RWPE2 (cell line): ENCODE data around the gene NRP2.
A peak's percentile ranks its signal among the peaks of the same experiment; 100 is the strongest.

Source experiments
- ATAC-seq: fragments of 200-7000 bp; cut with Tn5 transposase; 3 replicates; pipeline ENCODE4 v1.9.1; 2021; ENCODE audit warnings: low read depth
- DNase-seq: peaks from one replicate; pipeline ENCODE4 v3.0.0-alpha.2; 2020; ENCODE audit warnings: low spot score
- H3K27ac ChIP-seq: fragments of 450-650 bp; 2 replicates; pipeline ENCODE4 v1.5.1; 2017; ENCODE audit warnings: mild to moderate bottlenecking; ENCODE audit not compliant: poor library complexity, severe bottlenecking
- H3K27me3 ChIP-seq: fragments of 250-450 bp; sonication (Bioruptor Pico); 2 replicates; pipeline ENCODE4 v1.5.1; 2021; ENCODE audit warnings: mild to moderate bottlenecking, moderate library complexity; ENCODE audit not compliant: insufficient read depth, poor library complexity, severe bottlenecking
- H3K36me3 ChIP-seq: fragments of 250-450 bp; sonication (Bioruptor Pico); 2 replicates; pipeline ENCODE4 v1.5.1; 2020; ENCODE audit warnings: low read depth, mild to moderate bottlenecking, moderate library complexity
- H3K4me1 ChIP-seq: fragments of 250-450 bp; sonication (Bioruptor Pico); 2 replicates; pipeline ENCODE4 v1.5.1; 2021; ENCODE audit warnings: mild to moderate bottlenecking, moderate library complexity; ENCODE audit not compliant: insufficient read depth, poor library complexity, severe bottlenecking
- H3K4me3 ChIP-seq: fragments of 250-450 bp; sonication (Bioruptor Pico); 2 replicates; pipeline ENCODE4 v1.5.1; 2021; ENCODE audit warnings: mild to moderate bottlenecking, moderate library complexity; ENCODE audit not compliant: severe bottlenecking
- H3K9me3 ChIP-seq: fragments of 250-450 bp; sonication (Bioruptor Pico); 2 replicates; pipeline ENCODE4 v1.5.1; 2021; ENCODE audit warnings: mild to moderate bottlenecking, moderate library complexity; ENCODE audit not compliant: severe bottlenecking
- CTCF ChIP-seq: fragments of 450-650 bp; IDR thresholded peaks from one replicate; pipeline ENCODE4 v1.5.1; 2017; ENCODE audit warnings: mild to moderate bottlenecking, moderate library complexity; ENCODE audit not compliant: poor library complexity, severe bottlenecking

NRP2 gene

GRCh38 chr2:205681401-205682238 is 681 bp upstream of the NRP2 start:
- Histone ChIP-seq H3K27me3 (no peaks in the 10 kb centered on the region), H3K27ac (peak overlapping the region; percentile 46), H3K4me1 (peaks cover 38% of the 10 kb centered on the region), H3K4me3 (peak overlapping the region; percentile 46), H3K36me3 (no peaks in the 10 kb centered on the region), H3K9me3 (no peaks in the 10 kb centered on the region)
- DNase-seq (no peak), ATAC-seq (no peak)
- TF ChIP-seq CTCF = no peak

- TF ChIP-seq CTCF = no peak
- Histone ChIP-seq H3K9me3 (no peaks in the 10 kb centered on the region), H3K4me1 (peaks cover 47% of the 10 kb centered on the region), H3K27me3 (no peaks in the 10 kb centered on the region), H3K4me3 (peak overlapping the region; percentile 46), H3K36me3 (no peaks in the 10 kb centered on the region), H3K27ac (peak overlapping the region; percentile 46)
- no peak for DNase-seq
- ATAC-seq = no peak
Measured at GRCh38 chr2:205682971-205683501, 735 bp downstream of the NRP2 start.

- Histone ChIP-seq H3K27ac (peak overlapping the region; percentile 46), H3K27me3 (no peaks in the 10 kb centered on the region), H3K4me3 (peak overlapping the region; percentile 46), H3K36me3 (no peaks in the 10 kb centered on the region), H3K9me3 (no peaks in the 10 kb centered on the region), H3K4me1 (peaks cover 43% of the 10 kb centered on the region)
- TF ChIP-seq CTCF = no peak
- ATAC-seq = no peak
- no peak for DNase-seq
Measured at GRCh38 chr2:205683502-205684367, 1.4 kb downstream of the NRP2 start.

GRCh38 chr2:205684871-205685313 is 2.6 kb downstream of the NRP2 start:
- Histone ChIP-seq H3K4me1 (peaks cover 32% of the 10 kb centered on the region), H3K4me3 (peak overlapping the region; percentile 35), H3K27me3 (no peaks in the 10 kb centered on the region), H3K36me3 (no peaks in the 10 kb centered on the region), H3K9me3 (no peaks in the 10 kb centered on the region), H3K27ac (peak overlapping the region; percentile 40)
- no peak for TF ChIP-seq CTCF
- DNase-seq = no peak
- ATAC-seq = no peak
